ENCODE measurements around the gene CYP17A1.
"Not testable (repeated sequence)": the region's sequence is repeated elsewhere in the genome, so short reads cannot be mapped to it uniquely, and the experiment has no call there.

- not testable (repeated sequence) for TF ChIP-seq CTCF, POLR2A (IDR thresholded peaks at IDR 0.05)
These were observed 17.2 kb downstream of the CYP17A1 start for GRCh38 chr10:102820008-102820407.

Data from body of pancreas (tissue), 4 donors.